NCI-H2107 treated with DMSO at 0.1 percent for 48 hours (cell line): ENCODE measurements around the gene CC2D1A.
"Not testable (repeated sequence)": the region's sequence is repeated elsewhere in the genome, so short reads cannot be mapped to it uniquely, and the experiment has no call there.

Experiments
- DNase-seq: peaks from one replicate; lab custom pipeline; 2025; ENCODE audit not compliant: unreplicated experiment; lab: John Stamatoyannopoulos, UW

CC2D1A gene

GRCh38 chr19:13902993-13903555 lies 2.9 kb upstream of the CC2D1A start:
- DNase-seq = no peak

GRCh38 chr19:13906521-13906904 lies 512 bp downstream of the CC2D1A start:
- DNase-seq = no peak

- no peak for DNase-seq
These were observed 909 bp downstream of the CC2D1A start for GRCh38 chr19:13906910-13907309.

DNA sequence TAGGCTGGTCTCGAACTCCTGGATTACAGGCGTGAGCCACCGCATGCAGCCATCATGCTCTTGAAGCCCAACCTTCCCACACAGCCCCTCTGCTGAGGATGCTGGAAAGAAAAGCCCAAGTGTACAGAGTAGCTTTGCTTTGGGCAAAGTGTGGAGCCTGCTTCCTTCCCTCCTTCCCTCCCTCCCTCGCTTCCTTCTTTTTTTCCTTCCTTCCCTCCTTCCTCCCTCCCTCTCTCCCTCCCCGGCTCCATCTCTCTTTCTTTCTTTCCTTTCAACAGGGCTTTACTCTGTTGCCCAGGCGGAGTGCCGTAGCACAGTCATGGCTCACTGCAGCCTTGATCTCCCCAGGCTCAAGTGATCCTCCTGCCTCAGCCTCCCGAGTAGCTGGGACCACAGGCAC lies 2.7 kb downstream of the CC2D1A start:
- DNase-seq = no peak

DNA sequence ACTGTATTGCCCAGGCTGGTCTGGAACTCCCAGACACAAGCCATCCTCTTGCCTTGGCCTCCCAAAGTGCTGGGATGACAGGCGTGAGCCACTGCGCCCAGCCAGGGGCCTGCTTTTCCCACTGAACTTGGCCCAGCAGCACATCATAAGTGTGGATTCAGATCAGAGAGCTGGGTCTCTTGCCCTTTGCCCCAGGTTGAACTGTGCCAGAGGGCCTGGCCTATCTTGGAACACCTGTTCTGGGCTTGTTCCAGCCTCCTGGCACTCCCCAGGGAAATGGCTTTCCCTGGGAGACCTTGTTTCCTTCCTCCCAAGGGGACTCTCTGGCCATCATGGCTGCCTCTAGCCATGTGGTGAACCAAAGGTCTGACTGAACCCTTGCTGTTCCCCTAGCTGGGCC lies 3.4 kb downstream of the CC2D1A start:
- DNase-seq = no peak

DNA sequence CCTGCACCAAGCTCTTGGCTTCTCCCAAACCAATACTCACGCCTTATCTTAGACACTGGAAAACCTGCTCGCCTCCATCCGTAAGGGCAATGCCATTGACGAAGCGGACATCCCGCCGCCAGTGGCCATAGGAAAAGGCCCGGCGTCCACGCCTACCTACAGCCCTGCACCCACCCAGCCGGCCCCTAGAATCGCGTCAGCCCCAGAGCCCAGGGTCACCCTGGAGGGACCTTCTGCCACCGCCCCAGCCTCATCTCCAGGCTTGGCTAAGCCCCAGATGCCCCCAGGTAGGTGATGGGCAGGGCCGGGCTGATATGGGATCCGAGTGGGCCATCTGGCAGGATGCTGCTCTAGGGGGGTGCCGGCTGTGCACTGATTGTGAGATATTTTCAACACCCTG lies 7.4 kb downstream of the CC2D1A start:
- no peak for DNase-seq

DNA sequence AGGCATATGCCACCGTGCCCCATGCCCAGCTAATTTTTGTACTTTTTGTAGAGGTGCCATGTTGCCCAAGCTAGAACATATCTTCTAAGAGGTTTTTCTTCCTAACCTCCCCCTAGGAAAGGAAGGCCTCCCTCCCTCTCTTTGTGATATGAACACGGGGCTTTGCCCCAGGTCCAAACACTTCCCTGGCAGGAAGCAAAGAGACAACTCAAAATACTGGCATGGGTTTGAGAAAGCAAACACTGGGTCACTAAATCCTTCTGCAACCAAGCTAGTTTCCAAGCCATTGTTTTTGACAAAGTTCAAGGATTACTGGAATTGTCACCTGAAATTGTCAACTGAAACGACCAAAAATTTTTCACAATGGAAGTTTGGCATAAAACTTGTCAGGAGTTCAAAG lies 8.8 kb downstream of the CC2D1A start:
- DNase-seq = no peak

DNA sequence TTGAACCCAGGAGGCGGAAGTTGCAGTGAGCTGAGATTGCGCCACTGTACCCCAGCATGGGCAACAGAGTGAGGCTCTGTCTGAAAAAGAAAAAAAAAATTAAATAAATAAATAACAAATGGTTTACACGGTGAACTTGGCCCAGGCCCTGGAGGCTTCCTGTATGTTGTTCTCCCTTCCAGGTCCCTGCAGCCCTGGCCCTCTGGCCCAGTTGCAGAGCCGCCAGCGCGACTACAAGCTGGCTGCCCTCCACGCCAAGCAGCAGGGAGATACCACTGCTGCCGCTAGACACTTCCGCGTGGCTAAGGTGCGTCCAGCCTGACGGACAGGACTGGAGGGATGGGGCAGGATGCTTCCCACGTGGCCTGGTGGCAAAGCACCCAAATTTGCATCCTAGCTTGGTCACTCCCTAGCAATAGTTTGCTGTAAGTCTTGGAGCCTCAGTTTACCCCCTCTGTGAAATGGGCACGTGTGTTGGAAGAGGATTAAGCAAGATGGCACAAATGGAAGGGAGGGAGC lies 11.9 kb downstream of the CC2D1A start:
- no peak for DNase-seq

DNA sequence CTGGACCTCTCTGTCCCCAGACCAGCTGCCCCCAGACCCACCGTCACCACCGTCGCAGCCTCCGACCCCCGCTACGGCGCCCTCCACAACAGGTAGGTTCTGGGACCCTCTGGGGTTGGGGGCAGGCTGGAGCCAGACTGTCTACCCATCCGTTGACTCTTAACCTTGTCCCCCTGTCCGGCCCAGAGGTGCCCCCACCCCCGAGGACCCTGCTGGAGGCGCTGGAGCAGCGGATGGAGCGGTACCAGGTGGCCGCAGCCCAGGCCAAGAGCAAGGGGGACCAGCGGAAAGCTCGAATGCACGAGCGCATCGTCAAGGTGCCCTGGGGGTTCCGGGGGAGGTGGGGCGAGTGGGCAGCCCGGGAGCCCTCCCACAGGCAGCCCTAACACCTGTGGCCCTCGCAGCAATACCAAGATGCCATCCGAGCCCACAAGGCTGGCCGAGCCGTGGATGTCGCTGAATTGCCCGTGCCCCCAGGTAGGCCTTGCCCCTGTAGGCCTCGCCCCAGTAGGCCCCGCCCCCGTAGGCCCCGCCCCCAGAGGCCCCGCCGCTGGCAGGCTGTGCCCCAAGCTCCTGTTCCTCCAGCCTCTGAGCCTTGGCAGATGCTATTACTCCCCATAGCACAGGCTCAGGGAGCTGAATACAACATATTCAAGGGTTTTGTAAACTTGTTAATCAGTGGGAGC lies 12.9 kb downstream of the CC2D1A start:
- no peak for DNase-seq

DNA sequence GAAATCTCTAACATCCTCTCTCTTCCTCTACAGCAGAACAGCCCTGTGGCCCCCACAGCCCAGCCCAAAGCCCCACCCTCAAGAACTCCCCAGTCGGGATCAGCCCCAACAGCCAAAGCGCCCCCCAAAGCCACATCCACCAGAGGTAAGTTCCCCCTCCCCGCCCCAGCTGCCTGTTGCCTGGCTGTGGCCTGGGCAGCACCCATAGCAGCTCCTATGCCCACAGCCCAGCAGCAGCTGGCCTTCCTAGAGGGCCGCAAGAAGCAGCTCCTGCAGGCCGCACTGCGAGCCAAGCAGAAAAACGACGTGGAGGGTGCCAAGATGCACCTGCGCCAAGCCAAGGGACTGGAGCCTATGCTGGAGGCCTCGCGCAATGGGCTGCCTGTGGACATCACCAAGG lies 14.5 kb downstream of the CC2D1A start:
- no peak for DNase-seq

DNA sequence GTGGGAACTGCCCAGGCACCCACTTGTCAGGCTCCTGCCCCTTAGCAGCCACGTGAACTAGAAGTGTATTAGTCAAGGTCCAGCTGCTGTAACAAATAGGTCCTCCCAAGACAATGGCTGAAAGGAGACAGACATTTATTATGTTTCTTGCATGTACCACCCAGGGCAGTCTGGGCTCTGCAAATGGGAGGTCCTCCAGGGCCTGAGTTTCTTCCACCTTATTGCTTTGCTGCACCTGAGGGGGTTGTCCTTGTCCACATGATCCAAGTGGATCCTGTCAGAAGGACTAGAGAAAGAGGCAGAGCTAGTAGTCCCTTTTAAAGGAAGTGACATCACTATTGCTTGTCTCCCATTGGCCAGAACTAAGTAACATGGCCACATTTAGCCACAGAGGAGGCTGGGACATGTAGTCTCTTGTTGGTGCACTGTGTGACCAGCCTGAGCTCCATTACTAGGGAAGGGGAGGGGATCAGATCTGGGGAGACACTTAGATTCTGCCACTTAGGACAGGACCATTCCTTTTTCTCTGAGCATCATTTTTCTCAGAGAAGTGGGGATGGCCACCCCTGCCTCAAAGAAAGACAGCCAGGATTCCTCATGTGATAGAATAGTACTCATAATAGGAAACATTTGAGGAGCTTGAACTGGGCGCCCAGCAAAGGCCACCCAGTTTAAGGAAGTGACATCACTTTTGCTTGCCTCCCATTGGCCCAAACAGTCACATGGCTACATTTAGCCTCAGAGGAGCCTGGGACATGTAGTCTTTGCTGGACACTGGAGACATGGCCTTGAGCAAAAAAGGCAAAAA lies 15.1 kb downstream of the CC2D1A start:
- DNase-seq = no peak

DNA sequence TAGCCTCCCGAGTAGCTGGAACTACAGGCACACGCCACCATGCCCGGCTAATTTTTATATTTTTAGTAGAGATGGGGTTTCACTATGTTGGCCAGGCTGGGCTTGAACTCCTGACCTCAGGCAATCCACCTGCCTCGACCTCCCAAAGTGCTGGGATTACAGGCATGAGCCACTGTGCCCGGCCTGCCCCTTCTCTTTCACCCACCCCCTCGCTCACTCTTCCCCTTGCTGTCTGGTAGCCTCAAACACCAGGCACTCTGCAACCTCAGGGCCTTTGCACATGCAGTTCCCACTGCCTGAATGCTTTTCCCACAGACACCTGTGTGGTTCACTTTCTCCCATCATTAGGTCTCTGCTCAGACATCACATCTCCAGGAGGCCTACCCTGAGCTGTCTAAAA lies 16.1 kb downstream of the CC2D1A start:
- not testable (repeated sequence) for DNase-seq

DNA sequence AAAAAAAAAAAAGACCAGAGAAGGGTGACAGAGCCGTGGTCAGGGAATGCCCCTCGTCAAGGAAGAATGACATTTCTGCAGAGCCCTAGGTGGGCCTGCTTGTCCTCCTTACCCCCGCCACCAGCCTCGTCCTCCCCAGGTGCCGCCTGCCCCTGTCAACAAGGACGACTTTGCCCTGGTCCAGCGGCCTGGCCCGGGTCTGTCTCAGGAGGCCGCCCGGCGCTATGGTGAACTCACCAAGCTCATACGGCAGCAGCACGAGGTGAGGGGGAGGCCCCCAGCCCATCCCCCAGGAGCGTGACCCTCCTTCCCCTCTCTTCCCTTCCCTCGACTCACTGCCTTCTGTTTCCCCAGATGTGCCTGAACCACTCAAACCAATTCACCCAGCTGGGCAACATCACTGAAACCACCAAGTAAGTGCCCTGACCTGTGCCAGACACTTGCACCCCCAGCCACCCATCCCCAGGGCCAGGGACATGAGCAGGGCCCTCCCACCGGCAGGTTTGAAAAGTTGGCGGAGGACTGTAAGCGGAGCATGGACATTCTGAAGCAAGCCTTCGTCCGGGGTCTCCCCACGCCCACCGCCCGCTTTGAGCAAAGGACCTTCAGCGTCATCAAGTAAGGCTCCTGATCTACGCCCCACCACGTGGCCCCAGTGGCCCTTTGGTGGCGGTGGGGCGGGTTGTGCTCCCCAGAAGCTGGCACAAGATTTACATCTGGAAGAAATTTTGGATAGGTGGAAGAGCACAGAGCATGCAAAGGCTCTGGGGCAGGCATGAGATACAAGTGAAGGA lies 17.4 kb downstream of the CC2D1A start:
- DNase-seq = no peak

DNA sequence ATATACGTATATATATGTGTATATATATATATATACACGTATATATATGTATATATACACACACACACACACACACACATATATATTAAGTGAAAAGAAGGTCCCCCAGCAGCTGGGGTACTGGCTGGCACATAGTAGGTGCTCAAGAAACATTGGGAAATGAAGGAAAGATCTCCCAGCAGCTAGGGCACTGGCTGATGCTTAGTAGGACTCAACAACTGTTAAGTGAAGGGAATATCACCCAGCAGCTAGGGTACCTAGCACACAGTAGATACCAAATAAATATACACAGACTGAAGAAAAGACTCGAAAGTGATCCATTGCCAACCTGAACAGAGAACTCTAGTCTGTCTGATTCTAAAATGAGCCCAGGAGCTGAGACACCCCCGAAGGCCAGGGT lies 20.0 kb downstream of the CC2D1A start:
- no peak for DNase-seq

GRCh38 chr19:13926715-13927114 lies 20.7 kb downstream of the CC2D1A start:
- DNase-seq = no peak

- DNase-seq = no peak
These were observed 23.3 kb downstream of the CC2D1A start for GRCh38 chr19:13929340-13929739.

GRCh38 chr19:13929956-13930355 lies 24.0 kb downstream of the CC2D1A start:
- no peak for DNase-seq

DNA sequence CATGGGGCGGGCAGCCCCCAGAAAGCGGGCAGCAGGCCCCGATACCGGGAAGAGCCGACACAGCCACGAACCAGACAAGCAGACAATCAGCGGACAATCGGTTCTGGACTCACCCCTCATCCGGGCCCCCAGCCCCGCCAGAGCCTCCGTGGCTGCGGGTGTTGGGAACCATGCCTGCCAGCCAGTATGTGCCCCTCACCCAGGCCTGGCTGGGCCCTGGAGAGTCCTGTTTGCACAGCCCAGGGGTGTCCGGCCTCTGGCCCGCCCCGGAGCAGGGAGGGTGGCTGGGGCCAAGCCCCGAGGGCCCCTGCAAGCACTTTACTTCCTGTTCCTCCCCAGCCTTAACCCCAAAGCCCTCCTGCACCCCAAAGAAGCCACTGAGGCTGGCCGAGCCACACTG lies 24.4 kb downstream of the CC2D1A start:
- no peak for DNase-seq

GRCh38 chr19:13931391-13932148 lies 25.6 kb downstream of the CC2D1A start:
- DNase-seq = no peak

DNA sequence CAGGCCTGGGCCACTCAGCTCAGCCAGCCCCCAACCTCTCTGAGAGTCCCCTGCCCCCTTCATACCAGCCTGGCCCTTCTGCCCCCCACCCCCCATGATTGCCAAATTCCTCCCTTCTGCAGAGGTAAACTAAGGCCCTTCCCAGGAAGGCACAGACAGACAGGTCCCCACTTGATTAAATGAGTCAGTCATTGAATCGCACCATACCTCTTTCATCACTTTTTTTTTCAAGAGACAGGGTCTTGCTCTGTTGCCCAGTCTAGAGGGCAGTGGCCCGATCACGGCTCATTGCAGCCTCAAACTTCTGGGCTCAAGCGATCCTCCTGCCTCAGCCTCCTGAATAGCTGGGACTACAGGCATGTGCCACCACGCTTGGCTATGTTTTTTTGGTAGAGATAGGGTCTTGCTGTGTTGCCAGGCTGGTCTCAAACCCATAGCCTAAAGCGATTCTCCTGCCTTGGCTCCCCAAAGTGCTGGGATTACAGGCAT lies 26.2 kb downstream of the CC2D1A start:
- no peak for DNase-seq
